GM19099 (cell line): ENCODE measurements around the gene DPF3.

Source experiments
- POLR2A ChIP-seq: IDR thresholded peaks from 3 replicates; pipeline ENCODE4 v1.6.1; 2011; ENCODE audit warnings: low read depth; ENCODE audit not compliant: insufficient read length; ENCODE audit errors: extremely low read depth

Gene DPF3

GRCh38 chr14:72909163-72909562, 15.3 kb upstream of the DPF3 start:
- TF ChIP-seq POLR2A = no peak

GRCh38 chr14:72907886-72908285, 14.0 kb upstream of the DPF3 start:
- no peak for TF ChIP-seq POLR2A

- no peak for TF ChIP-seq POLR2A
Measured at GRCh38 chr14:72906879-72907278, 13.0 kb upstream of the DPF3 start.

GRCh38 chr14:72906316-72906715, 12.4 kb upstream of the DPF3 start:
- TF ChIP-seq POLR2A = no peak

GRCh38 chr14:72904840-72905561, 11.1 kb upstream of the DPF3 start:
- no peak for TF ChIP-seq POLR2A

- TF ChIP-seq POLR2A = no peak
Measured at GRCh38 chr14:72904218-72904617, 10.3 kb upstream of the DPF3 start.

- TF ChIP-seq POLR2A = no peak
Measured at GRCh38 chr14:72903716-72904115, 9.8 kb upstream of the DPF3 start.

GRCh38 chr14:72902801-72903530, 9.1 kb upstream of the DPF3 start:
- no peak for TF ChIP-seq POLR2A

GRCh38 chr14:72901361-72901760, 7.5 kb upstream of the DPF3 start:
- no peak for TF ChIP-seq POLR2A

GRCh38 chr14:72898448-72898847, 4.5 kb upstream of the DPF3 start:
- TF ChIP-seq POLR2A = no peak

GRCh38 chr14:72894623-72895378, 900 bp upstream of the DPF3 start:
- no peak for TF ChIP-seq POLR2A

GRCh38 chr14:72894323-72894622, 372 bp upstream of the DPF3 start:
- TF ChIP-seq POLR2A = no peak

GRCh38 chr14:72892879-72893635, 844 bp downstream of the DPF3 start:
- no peak for TF ChIP-seq POLR2A

- no peak for TF ChIP-seq POLR2A
Measured at GRCh38 chr14:72892103-72892878, 1.6 kb downstream of the DPF3 start.
